ENCODE results near the gene MFSD11.
"Not testable (repeated sequence)": the region's sequence is repeated elsewhere in the genome, so short reads cannot be mapped to it uniquely, and the experiment has no call there.

Gene MFSD11

DNA sequence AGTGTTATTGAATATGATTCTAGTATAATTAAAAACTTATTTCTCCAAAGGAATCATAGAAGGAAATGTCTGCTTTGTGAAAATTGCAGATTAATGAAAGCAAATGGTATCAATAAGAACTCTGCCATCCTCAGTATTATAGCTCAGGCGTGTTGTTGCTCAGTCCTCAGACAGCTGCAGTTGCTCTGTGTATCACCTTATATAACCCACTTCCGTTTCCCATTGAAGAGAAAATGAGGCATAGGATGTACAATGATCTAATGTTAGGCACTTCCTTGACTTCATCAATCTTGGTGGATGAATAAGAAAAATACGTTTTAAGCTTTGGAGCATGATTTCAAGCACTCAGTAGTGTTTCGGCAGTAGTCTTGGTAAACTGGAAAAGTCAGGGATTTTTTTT lies 14.1 kb downstream of the MFSD11 start:
- DNase-seq, result no peak

GRCh38 chr17:76753061-76753961 lies 15.4 kb downstream of the MFSD11 start:
- no peak for DNase-seq

DNA sequence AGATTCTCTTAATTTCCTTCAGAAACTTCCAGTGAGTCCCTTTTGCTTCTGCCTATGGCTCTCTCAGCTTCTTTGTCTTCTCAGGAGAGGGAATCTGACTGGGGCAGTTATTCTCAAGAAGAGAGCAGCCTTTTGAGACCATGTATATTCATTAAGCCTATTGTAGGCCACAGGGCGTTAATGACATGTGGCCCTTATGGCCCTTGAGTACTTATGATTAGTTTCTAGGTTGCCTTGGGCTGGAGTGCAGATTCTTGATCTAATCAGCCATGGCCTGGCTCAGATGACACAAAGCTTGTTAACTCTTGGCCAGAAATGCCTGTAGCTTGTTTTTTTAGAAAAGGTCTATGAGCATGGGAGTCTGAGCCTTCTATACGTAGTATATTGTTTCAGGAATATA lies 17.4 kb downstream of the MFSD11 start:
- no peak for DNase-seq

GRCh38 chr17:76757256-76757655 lies 19.3 kb downstream of the MFSD11 start:
- DNase-seq, result no peak

- no peak for DNase-seq
These were observed 20.7 kb downstream of the MFSD11 start for GRCh38 chr17:76758570-76758969.

DNA sequence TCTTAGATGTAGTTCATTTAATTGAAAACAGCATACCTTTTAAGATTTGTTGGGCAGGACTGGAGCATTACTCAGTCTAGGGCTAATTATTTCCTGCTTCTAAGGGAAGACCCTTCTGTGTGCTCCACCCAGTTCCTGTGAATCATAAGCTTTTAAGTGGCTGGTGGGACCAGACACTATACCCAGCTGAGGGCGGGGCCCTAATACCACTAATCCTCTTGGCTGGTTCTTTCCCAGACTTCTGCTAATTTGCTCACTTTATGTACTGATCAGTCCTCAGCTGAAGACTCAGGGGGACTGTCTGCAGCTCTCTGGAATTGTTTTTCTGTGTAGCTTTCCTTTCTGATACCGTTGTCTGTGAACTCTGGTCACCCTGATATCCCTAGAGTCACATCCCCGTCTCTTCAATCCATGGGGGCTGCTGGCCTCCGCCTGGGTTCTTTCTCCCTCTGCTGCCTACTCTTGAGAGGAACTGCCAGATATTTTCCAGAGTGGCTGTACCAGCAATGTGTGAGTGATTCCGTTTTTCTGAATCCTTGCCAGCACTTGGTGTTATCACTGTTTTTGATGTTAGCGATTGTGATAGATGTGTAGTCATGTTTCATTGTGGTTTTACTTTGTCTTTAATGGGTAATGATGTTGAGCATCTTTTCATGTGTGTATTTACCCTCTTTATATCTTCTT lies 35.1 kb downstream of the MFSD11 start:
- DNase-seq, result no peak

DNA sequence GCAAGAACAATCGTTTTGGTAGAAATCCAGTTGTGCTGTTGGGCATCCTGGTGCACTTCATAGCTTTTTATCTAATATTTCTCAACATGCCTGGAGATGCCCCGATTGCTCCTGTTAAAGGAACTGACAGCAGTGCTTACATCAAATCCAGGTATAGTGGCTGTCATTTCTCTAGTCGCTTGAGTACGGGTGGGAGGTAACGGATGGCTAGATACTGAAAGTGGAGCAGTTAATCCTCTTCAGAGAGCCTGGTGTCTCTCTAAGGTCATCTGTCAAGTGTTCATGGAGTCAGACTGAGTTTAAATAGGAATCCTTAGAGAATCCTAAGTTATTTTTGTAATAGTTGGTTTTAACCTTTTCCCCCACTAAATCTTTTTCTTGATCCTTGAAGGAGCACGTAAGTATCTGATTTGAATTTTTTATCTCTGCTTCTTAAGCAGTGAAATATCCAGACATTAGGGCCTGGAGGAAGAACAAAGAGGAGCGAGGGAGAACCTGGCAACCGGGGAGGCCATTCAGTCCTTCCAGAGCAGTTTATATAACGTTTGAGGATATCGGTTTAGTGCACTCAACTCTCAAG lies 37.2 kb downstream of the MFSD11 start:
- no peak for DNase-seq

DNA sequence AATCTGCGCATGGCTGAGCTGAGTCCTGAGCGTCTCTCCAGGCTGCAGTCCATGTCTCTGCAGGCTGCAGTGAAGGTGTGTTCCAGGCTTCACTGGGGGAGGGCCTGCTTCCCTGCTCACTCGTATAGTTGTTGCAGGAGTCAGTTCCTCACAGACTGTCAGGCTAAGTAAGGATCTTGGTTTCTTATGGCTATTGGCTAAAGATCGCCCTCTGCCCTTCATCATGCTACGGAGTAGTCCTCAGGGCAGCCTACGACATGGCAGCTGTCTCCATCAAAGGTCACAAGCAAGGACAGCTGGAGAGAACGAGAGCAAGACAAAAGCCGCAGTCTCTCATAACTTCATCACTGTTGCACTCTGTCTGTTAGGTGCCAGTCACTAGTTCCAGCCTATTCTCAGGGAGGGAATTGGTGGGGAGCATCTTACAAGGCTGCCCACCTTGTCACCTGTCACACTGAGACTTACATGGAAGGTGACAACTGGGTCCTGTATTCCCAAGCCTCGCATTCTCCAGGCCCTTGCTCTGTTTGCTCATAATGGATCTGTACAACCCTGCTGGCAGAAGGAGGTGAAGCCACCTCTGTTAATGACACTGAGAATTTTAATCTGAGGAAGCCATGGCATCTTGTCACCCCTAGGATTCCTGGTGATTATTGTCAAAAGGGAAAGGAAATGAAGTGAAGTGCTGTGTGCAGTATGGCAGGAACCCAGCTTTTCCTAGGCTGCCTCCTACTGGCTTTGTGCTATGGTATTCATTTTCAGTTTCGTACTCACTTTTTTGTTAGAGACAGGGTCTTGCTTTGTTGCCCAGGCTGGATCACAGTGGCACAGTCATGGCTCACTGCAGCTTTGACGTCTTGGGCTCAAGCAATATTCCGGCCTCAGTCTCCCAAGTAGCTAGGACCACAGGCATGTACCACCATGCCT lies 43.4 kb downstream of the MFSD11 start:
- DNase-seq, result no peak

- DNase-seq, result no peak
These were observed 45.2 kb downstream of the MFSD11 start for GRCh38 chr17:76783146-76783545.

DNA sequence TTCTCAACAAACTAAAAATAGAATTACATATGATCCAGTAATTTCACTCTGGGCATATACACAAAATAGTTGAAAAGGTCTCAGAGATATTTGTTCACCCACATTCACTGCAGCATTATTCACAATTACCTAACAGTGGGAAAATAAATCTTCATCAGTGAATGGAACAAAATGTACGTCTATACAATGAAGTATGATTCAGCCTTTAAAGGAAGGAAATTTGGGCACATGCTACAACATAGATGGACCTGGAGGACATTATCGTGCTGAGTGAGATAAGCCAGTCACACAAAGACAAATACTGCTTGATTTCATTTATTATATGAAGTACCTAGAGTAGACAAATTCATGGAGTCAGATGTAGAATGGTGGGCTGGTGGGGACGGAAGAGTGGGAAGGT lies 47.0 kb downstream of the MFSD11 start:
- no peak for DNase-seq

GRCh38 chr17:76787866-76788265 lies 49.9 kb downstream of the MFSD11 start:
- not testable (repeated sequence) for DNase-seq

- no peak for DNase-seq
These were observed 51.4 kb downstream of the MFSD11 start for GRCh38 chr17:76789235-76789788.

DNA sequence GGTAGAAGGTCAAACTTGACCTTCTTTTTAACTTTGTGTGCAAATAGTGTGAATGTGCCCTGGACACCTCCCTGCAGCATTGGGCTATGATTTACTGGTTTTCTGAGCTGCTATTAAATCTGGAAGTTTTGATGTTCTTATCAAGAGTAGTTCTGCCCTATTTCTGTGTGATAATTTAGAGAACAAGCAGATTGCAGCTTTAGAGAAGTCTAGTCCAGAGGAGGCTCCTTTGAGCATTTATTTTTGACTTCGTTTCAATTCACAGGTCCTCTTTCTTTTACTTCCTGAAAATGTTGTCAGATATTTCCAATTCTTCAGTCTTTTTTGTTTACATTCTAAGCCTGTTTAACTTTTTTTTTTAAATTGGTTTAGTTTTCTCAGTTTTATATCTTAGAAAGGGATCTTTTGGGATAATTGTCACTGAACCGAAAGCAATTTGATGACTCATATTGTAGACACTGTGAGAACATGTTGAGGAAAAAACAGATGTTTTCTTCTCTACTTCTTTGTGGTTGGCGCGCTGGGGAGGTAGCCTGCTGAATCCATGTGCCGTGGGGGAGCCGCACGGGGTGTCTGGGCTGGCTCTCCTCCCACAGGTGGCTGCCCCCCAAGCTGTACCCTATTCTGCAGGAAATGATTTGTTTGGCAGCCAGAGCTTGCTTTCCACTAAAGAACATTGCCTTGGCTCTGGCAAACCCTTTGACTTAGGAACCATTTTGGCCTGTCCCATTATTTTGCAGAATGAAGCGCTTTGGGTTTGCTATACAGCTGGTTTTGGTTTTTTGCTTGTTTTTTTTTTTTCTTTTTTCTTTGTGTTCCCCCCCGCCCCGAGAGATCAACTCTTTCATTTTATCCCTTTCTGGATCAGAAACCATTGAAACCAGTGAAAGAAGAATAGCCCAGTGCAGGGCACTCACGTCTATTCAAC lies 53.4 kb downstream of the MFSD11 start:
- DNase-seq, result peak; percentile 68

- DNase-seq, result no peak
These were observed 54.4 kb downstream of the MFSD11 start for GRCh38 chr17:76792348-76792747.

GRCh38 chr17:76793775-76794174 lies 55.9 kb downstream of the MFSD11 start:
- no peak for DNase-seq

DNA sequence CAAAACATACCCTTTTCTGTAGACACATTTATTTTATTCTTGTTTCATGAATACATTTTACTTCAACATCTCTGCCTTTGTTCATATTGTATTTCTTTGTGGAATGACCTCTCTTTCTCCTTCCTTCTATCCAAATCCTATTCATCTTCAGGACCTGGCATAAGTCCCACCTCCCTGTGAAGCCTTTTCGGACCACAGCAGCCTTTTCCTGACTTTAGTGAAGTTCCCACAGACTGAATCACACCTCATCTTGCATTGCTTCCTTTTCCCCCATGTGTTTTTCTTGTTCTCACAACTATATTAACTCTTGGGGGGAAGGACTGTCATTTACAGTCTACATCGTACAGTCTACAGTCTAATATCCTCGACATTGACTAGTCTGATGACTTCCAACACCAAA lies 58.2 kb downstream of the MFSD11 start:
- DNase-seq, result no peak

GRCh38 chr17:76797241-76797840 lies 59.4 kb downstream of the MFSD11 start:
- DNase-seq, result no peak

- DNase-seq, result no peak
These were observed 63.8 kb downstream of the MFSD11 start for GRCh38 chr17:76801706-76802105.

- DNase-seq, result no peak
These were observed 67.4 kb downstream of the MFSD11 start for GRCh38 chr17:76805319-76805718.

- DNase-seq, result not testable (repeated sequence)
These were observed 68.2 kb downstream of the MFSD11 start for GRCh38 chr17:76806151-76806550.

GRCh38 chr17:76806767-76807166 lies 68.8 kb downstream of the MFSD11 start:
- DNase-seq, result not testable (repeated sequence)
